Bronchial epithelial cell (primary cell): Measurements from ENCODE around the gene CRYBA1. TPM values are rescaled to one million over a fixed set of nuclear protein-coding genes. Genes with fewer than 3 reads are reported as not detected.
"Not testable (repeated sequence)": the region's sequence is repeated elsewhere in the genome, so short reads cannot be mapped to it uniquely, and the experiment has no call there.

Experiments used
- DNase-seq: peaks from one replicate; pipeline ENCODE4 v3.0.0-alpha.2; 2010; ENCODE audit warnings: low read depth
- FAIRE-seq: peaks from 2 replicates; lab custom pipeline; 2011; peaks lifted over from hg19 to GRCh38; lab: Jason Lieb, UNC
- H3K27me3 ChIP-seq: 2 replicates; pipeline ENCODE4 v1.5.1; 2011; ENCODE audit warnings: low read length; ENCODE audit not compliant: control insufficient read depth, insufficient read depth
- H3K36me3 ChIP-seq: 2 replicates; pipeline ENCODE4 v1.5.1; 2011; ENCODE audit warnings: low read length; ENCODE audit not compliant: control insufficient read depth, insufficient read depth
- H3K4me3 ChIP-seq: 2 replicates; pipeline ENCODE4 v1.5.1; 2011; ENCODE audit warnings: mild to moderate bottlenecking, low read depth, low read length, control low read depth
- total RNA-seq: library from RNA; depleted of rRNA; stranded (reverse); fragments of >200 nt; gene quantifications from 2 replicates; pipeline ENCODE4 v1.2.1, GENCODE V29; 2014
- TF ChIP-seq, protein P1 (sequence below): IDR thresholded peaks from 2 replicates; pipeline ENCODE4 v1.5.1; 2011; ENCODE audit warnings: mild to moderate bottlenecking, moderate library complexity, low read length, control low read depth, inconsistent platforms; ENCODE audit not compliant: insufficient read depth, severe bottlenecking

CRYBA1 gene
- total RNA-seq, 1 donor from 2014 or later = not detected

DNA sequence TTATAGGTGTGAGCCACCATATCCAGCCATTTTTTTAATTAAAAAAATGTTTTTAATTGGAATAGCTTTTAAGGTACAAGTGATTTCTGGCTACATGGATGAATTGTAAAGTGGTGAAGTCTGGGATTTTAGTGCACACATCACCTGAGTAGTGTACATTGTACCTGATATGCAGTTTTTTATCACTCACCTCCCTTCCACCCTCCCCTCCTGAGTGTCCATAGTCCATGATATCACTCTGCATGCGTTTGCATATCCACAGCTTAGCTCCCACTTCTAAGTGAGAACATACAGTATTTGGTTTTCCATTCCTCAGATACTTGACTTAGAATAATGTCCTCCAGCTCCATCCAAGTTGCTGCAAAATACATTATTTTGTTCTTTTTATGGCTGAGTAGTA lies 13.4 kb upstream of the CRYBA1 start:
- H3K4me3 ChIP-seq = no peak overlapping the region
- H3K27me3 ChIP-seq = no peaks in the 10 kb centered on the region
- H3K36me3 ChIP-seq = no peaks in the 10 kb centered on the region
- TF ChIP-seq, protein P1, sequence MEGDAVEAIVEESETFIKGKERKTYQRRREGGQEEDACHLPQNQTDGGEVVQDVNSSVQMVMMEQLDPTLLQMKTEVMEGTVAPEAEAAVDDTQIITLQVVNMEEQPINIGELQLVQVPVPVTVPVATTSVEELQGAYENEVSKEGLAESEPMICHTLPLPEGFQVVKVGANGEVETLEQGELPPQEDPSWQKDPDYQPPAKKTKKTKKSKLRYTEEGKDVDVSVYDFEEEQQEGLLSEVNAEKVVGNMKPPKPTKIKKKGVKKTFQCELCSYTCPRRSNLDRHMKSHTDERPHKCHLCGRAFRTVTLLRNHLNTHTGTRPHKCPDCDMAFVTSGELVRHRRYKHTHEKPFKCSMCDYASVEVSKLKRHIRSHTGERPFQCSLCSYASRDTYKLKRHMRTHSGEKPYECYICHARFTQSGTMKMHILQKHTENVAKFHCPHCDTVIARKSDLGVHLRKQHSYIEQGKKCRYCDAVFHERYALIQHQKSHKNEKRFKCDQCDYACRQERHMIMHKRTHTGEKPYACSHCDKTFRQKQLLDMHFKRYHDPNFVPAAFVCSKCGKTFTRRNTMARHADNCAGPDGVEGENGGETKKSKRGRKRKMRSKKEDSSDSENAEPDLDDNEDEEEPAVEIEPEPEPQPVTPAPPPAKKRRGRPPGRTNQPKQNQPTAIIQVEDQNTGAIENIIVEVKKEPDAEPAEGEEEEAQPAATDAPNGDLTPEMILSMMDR = no peak
- DNase-seq (no peak), FAIRE-seq (no peak)

DNA sequence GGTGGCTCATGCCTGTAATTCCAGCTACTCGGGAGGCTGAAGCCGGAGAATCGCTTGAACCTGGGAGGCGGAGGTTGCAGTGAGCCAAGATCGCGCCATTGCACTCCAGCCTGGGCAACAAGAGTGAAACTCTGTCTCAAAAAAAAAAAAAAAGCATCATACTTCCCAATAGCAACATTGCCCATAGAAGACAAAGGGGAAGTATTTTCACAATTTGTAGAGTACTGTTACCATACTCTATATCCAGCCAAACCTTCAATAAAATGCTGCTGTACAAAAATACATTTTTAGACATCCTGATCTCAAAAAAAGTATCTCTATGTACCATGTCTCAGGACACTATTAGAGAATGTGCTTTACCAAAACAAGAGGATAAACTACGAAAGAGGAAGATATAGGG lies 11.7 kb upstream of the CRYBA1 start:
- FAIRE-seq, DNase-seq, H3K27me3 ChIP-seq, H3K36me3 ChIP-seq, H3K4me3 ChIP-seq: not testable (repeated sequence)

GRCh38 chr17:29235904-29236303 lies 10.8 kb upstream of the CRYBA1 start:
- FAIRE-seq (no peak), DNase-seq (no peak)
- H3K27me3 ChIP-seq = no peaks in the 10 kb centered on the region

GRCh38 chr17:29237476-29238132 lies 9.1 kb upstream of the CRYBA1 start:
- H3K4me3 ChIP-seq = no peak overlapping the region
- peak; percentile 84 for FAIRE-seq
- H3K27me3 ChIP-seq = no peaks in the 10 kb centered on the region
- TF ChIP-seq, protein P1 = no peak
- H3K36me3 ChIP-seq = no peaks in the 10 kb centered on the region
- peak; percentile 58 for DNase-seq

More at GRCh38 chr17:29235904-29236303, 10.8 kb upstream of the CRYBA1 start:
- Histone ChIP-seq H3K36me3 (no peaks in the 10 kb centered on the region), H3K4me3 (no peak overlapping the region)
- TF ChIP-seq, protein P1 = no peak

- FAIRE-seq = no peak
- Histone ChIP-seq H3K36me3 (no peaks in the 10 kb centered on the region), H3K4me3 (no peak overlapping the region), H3K27me3 (no peaks in the 10 kb centered on the region)
- DNase-seq = no peak
- TF ChIP-seq, protein P1 = no peak
Measured at GRCh38 chr17:29238133-29238850, 8.4 kb upstream of the CRYBA1 start.

GRCh38 chr17:29240477-29240876 lies 6.2 kb upstream of the CRYBA1 start:
- Histone ChIP-seq H3K36me3 (no peaks in the 10 kb centered on the region), H3K4me3 (no peak overlapping the region), H3K27me3 (no peaks in the 10 kb centered on the region)
- DNase-seq = no peak
- FAIRE-seq = no peak
- TF ChIP-seq, protein P1 = no peak
